Articular chondrocyte of knee joint (primary cell): ENCODE results near the gene ZNF433. TPM values are rescaled to one million over a fixed set of nuclear protein-coding genes. Genes with fewer than 3 reads are reported as not detected.

Experiments used
- small RNA-seq: library from RNA; depleted of rRNA; stranded (forward); fragments of <200 nt; gene quantifications from one replicate; pipeline ENCODE3, GENCODE V24; 2012
- total RNA-seq: library from RNA; depleted of rRNA; stranded (reverse); fragments of >200 nt; gene quantifications from 2 replicates; pipeline ENCODE4 v1.2.3, GENCODE V29; 2012

Gene ZNF433
- 5.9 and 6.8 TPM in 2 replicates for total RNA-seq

GRCh38 chr19:12035220-12036172 is at the start of gene ZNF433:
ZNF433 (minus strand) TSS chr19:12035679; CDS start chr19:12035539, 140 bp downstream.

GRCh38 chr19:12064590-12065538 is 29.4 kb upstream of the ZNF433 start, which contains the start of gene ZNF844:
ZNF844 (plus strand) TSS chr19:12064731; CDS start chr19:12064874, 143 bp downstream.

GRCh38 chr19:12052497-12053169 is 17.2 kb upstream of the ZNF433 start, which contains the start of gene ZNF878:
ZNF878 (minus strand) TSS chr19:12052961; CDS start chr19:12052801, 160 bp downstream.

GRCh38 chr19:11964858-11965645 is 70.4 kb downstream of the ZNF433 start, which contains the start of gene ZNF763:
ZNF763 (plus strand) TSS chr19:11965040; CDS start chr19:11965209, 169 bp downstream.

Small RNA genes lying within 50 kb of the gene (small RNA-seq; reads per million reads assigned to genes)
- not detected for gene RNA5SP464
- gene RNA5SP465, result not detected
- not detected for gene RNA5SP466

Other genes starting within 250 kb of the ZNF433 start
- 5.6 and 7.5 TPM in 2 replicates for gene ZNF491, start 237.2 kb downstream of the ZNF433 start, total RNA-seq
- gene ZNF440, start 221.4 kb downstream of the ZNF433 start, total RNA-seq, result 11.6 and 16.9 TPM in 2 replicates
- gene ZNF439, start 187.0 kb downstream of the ZNF433 start, total RNA-seq, result 11.9 and 17.4 TPM in 2 replicates
- 15.0 and 17.2 TPM in 2 replicates for gene ZNF69, start 147.9 kb downstream of the ZNF433 start, total RNA-seq
- gene ZNF700, start 110.6 kb downstream of the ZNF433 start, total RNA-seq, result 8.8 and 13.6 TPM in 2 replicates
- 3.0 and 4.5 TPM in 2 replicates for gene ZNF763, start 70.6 kb downstream of the ZNF433 start, total RNA-seq
- 0.52 and 0.65 TPM in 2 replicates for gene ZNF878, start 17.3 kb upstream of the ZNF433 start, total RNA-seq
- 18.0 and 19.8 TPM in 2 replicates for gene ZNF844, start 29.1 kb upstream of the ZNF433 start, total RNA-seq
- 6.3 and 10.6 TPM in 2 replicates for gene ZNF20, start 104.7 kb upstream of the ZNF433 start, total RNA-seq
- gene ZNF625, start 121.1 kb upstream of the ZNF433 start, total RNA-seq, result 12.9 and 18.2 TPM in 2 replicates
- 8.4 and 12.1 TPM in 2 replicates for gene ZNF136, start 127.4 kb upstream of the ZNF433 start, total RNA-seq